Measurements from ENCODE around the gene SCUBE3. TPM values are rescaled to one million over a fixed set of nuclear protein-coding genes. Genes with fewer than 3 reads are reported as not detected.

The SCUBE3 gene
- total RNA-seq, 2 donors from 2014 or later, result 0.12 to 0.59 TPM

DNA sequence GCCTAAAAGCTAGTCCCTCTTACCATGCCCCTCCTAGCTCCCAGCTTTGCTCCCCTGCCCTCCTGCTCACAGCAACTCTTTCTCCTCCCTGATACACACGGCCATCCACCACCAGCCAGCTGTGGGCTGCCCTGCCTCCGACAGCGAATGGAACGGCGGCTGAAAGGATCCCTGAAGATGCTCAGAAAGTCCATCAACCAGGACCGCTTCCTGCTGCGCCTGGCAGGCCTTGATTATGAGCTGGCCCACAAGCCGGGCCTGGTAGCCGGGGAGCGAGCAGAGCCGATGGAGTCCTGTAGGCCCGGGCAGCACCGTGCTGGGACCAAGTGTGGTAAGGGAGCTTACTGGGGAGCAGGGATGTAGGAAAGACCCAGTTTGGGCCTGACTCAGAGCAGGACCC, 29.1 kb downstream of the SCUBE3 start:
- H3K36me3 ChIP-seq, result peaks cover 5% of the 10 kb centered on the region

DNA sequence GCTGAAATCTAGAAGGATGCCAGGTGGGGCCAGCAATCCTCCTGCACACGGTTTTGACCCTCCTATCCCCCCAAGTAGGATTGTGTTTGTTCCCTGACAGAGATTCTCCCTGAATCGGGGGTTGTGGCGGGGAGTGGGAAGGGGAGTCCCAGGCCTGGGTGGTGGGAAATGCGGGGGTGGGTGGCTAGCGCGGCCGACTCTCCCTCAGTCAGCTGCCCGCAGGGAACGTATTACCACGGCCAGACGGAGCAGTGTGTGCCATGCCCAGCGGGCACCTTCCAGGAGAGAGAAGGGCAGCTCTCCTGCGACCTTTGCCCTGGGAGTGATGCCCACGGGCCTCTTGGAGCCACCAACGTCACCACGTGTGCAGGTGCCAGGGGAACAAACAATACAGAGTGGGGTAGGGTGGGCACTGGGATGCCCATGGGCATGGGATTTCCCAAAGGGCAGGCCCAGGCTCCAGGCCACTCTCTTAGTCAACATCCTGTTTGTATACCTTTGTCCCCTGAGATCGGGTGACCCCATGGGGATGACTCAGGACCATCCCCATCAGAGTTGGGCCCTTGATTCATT, 29.7 kb downstream of the SCUBE3 start:
- DNase-seq (ENCODE audit: low spot score), result no peak
- Histone ChIP-seq H3K36me3 (peaks cover 5% of the 10 kb centered on the region), H3K27ac (no peak overlapping the region), H3K4me1 (peaks cover 0 to 32% of the 10 kb centered on the region in 2 donors), H3K4me3 (no peak overlapping the region), H3K27me3 (no peaks in the 10 kb centered on the region), H3K9me3 (no peaks in the 10 kb centered on the region)
- TF ChIP-seq, protein P1, sequence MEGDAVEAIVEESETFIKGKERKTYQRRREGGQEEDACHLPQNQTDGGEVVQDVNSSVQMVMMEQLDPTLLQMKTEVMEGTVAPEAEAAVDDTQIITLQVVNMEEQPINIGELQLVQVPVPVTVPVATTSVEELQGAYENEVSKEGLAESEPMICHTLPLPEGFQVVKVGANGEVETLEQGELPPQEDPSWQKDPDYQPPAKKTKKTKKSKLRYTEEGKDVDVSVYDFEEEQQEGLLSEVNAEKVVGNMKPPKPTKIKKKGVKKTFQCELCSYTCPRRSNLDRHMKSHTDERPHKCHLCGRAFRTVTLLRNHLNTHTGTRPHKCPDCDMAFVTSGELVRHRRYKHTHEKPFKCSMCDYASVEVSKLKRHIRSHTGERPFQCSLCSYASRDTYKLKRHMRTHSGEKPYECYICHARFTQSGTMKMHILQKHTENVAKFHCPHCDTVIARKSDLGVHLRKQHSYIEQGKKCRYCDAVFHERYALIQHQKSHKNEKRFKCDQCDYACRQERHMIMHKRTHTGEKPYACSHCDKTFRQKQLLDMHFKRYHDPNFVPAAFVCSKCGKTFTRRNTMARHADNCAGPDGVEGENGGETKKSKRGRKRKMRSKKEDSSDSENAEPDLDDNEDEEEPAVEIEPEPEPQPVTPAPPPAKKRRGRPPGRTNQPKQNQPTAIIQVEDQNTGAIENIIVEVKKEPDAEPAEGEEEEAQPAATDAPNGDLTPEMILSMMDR (IDR thresholded peaks at IDR 0.05), result no peak

More for the DNA sequence above, 29.1 kb downstream of the SCUBE3 start:
- Histone ChIP-seq H3K9me3 (no peaks in the 10 kb centered on the region), H3K27me3 (no peaks in the 10 kb centered on the region), H3K27ac (no peak overlapping the region), H3K4me1 (peaks cover 0 to 32% of the 10 kb centered on the region in 2 donors), H3K4me3 (no peak overlapping the region)
- TF ChIP-seq, protein P1 (IDR thresholded peaks at IDR 0.05), result no peak
- DNase-seq (ENCODE audit: low spot score), result no peak

DNA sequence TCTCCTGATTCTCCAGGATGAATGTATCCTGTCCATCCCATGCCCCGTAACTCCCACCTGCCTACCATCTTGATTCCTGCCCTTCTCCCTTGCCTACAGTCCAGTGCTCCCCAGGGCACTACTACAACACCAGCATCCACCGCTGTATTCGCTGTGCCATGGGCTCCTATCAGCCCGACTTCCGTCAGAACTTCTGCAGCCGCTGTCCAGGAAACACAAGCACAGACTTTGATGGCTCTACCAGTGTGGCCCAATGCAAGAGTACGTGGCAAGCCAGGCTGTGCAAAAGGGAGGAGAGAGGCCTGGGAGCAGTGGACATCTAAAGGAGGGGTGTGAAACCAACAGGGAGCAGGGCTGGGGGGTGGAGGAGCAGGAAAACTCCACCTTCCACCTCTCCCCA, 30.8 kb downstream of the SCUBE3 start:
- H3K27ac ChIP-seq, result no peak overlapping the region
- no peak overlapping the region for H3K4me3 ChIP-seq
- H3K36me3 ChIP-seq, result peaks cover 5% of the 10 kb centered on the region
- DNase-seq (ENCODE audit: low spot score), result no peak
- peaks cover 0 to 32% of the 10 kb centered on the region in 2 donors for H3K4me1 ChIP-seq
- H3K9me3 ChIP-seq, result no peaks in the 10 kb centered on the region
- no peaks in the 10 kb centered on the region for H3K27me3 ChIP-seq
- TF ChIP-seq, protein P1 (IDR thresholded peaks at IDR 0.05), result no peak

DNA sequence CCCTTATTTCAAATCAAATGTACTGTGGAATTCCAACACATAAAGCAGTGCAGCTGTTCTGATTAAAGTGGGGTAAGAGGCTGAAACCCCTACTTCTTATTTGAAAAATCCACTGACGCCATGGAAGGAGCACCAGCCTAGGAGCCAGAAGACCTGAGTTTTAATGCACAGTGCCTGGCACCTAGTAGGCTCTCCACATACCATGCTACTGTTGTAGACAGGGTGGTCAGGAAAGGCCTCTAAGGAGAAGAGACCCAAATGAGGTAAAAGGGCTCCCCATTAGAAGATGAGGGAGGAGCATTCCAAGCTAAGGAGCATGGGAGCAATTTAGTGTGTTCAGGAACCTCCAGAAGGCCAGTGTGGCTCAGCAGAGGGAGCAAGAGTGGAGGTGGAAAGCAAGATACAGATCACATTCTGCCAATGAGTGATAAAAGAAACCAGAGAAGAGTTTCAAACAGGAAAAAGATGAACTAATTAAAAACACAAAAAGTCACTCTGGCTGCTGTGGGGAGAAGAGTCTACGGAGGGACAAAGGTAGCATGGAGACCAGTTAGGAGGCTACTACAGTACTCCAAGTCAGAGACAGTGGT, 34.0 kb downstream of the SCUBE3 start:
- no peaks in the 10 kb centered on the region for H3K9me3 ChIP-seq
- H3K27me3 ChIP-seq, result no peaks in the 10 kb centered on the region
- peaks cover 0 to 21% of the 10 kb centered on the region in 2 donors for H3K4me1 ChIP-seq
- DNase-seq (ENCODE audit: low spot score), result no peak
- peaks cover 5% of the 10 kb centered on the region for H3K36me3 ChIP-seq
- no peak overlapping the region for H3K27ac ChIP-seq
- no peak overlapping the region for H3K4me3 ChIP-seq
- TF ChIP-seq, protein P1 (IDR thresholded peaks at IDR 0.05), result no peak

DNA sequence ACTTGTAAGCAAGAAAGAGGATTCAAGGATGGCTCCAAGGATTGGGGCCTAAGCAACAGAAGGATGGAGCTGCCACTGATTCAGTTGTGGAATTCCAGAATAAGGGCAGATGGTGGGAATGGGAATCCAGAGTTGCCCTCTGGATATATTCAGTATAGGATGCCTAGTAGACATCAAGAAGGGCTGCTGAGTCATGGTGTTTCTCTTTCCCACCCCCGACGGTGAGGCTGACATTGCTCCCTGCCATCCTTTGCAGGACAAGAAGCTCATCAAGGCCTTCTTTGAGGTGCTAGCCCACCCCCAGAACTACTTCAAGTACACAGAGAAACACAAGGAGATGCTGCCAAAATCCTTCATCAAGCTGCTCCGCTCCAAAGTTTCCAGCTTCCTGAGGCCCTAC, 34.5 kb downstream of the SCUBE3 start:
- H3K9me3 ChIP-seq, result no peaks in the 10 kb centered on the region
- H3K36me3 ChIP-seq, result peaks cover 4% of the 10 kb centered on the region
- H3K4me1 ChIP-seq, result peaks cover 0 to 21% of the 10 kb centered on the region in 2 donors
- TF ChIP-seq, protein P1 (IDR thresholded peaks at IDR 0.05), result no peak
- no peak for DNase-seq (ENCODE audit: low spot score)
- no peak overlapping the region for H3K27ac ChIP-seq
- no peak overlapping the region for H3K4me3 ChIP-seq
- H3K27me3 ChIP-seq, result no peaks in the 10 kb centered on the region

GRCh38 chr6:35248965-35249364, 35.2 kb downstream of the SCUBE3 start:
- TF ChIP-seq, protein P1 (IDR thresholded peaks at IDR 0.05), result no peak
- no peaks in the 10 kb centered on the region for H3K9me3 ChIP-seq
- no peak for DNase-seq (ENCODE audit: low spot score)
- peaks cover 0 to 21% of the 10 kb centered on the region in 2 donors for H3K4me1 ChIP-seq
- H3K27me3 ChIP-seq, result no peaks in the 10 kb centered on the region
- no peak overlapping the region for H3K4me3 ChIP-seq
- no peak overlapping the region for H3K27ac ChIP-seq
- H3K36me3 ChIP-seq, result no peaks in the 10 kb centered on the region
